SK-N-SH (cell line): ENCODE data around the gene LMOD2.

Experiments used
- CTCF ChIP-seq: fragments of 200-600 bp; sonication (generic); IDR thresholded peaks from 2 replicates; pipeline ENCODE4 v1.6.1; 2017; ENCODE audit warnings: antibody characterized with exemption, mild to moderate bottlenecking, moderate library complexity
- FOXJ3 ChIP-seq: sonication (generic); formaldehyde crosslinking; IDR thresholded peaks from 2 replicates; pipeline ENCODE4 v1.5.1; 2020; ENCODE audit warnings: mild to moderate bottlenecking, missing genetic modification reagents
- GABPA ChIP-seq: IDR thresholded peaks from 2 replicates; pipeline ENCODE4 v1.4.0; 2012; ENCODE audit warnings: low read depth, mild to moderate bottlenecking
- POLR2AphosphoS5 ChIP-seq: IDR thresholded peaks from 2 replicates; pipeline ENCODE4 v1.6.1; 2012; ENCODE audit warnings: low read depth, low read length
- RCOR1 ChIP-seq: fragments of 150-350 bp; IDR thresholded peaks from 2 replicates; pipeline ENCODE4 v1.6.1; 2017; ENCODE audit warnings: antibody characterized with exemption, low read length
- REST ChIP-seq: IDR thresholded peaks from 2 replicates; pipeline ENCODE4 v1.6.1; 2012; ENCODE audit warnings: mild to moderate bottlenecking, low read depth, low read length, moderate library complexity
- RFX5 ChIP-seq: IDR thresholded peaks from 2 replicates; pipeline ENCODE4 v1.6.1; 2012; ENCODE audit warnings: mild to moderate bottlenecking, improper control_type of control experiment, low read length
- SMC3 ChIP-seq: IDR thresholded peaks from 2 replicates; pipeline ENCODE4 v1.6.1; 2012; ENCODE audit warnings: low read depth, low read length, improper control_type of control experiment
- TEAD4 ChIP-seq: IDR thresholded peaks from 2 replicates; pipeline ENCODE4 v1.4.0; 2012; ENCODE audit warnings: mild to moderate bottlenecking, borderline replicate concordance; ENCODE audit not compliant: insufficient read depth

GRCh38 chr7:123687727-123688126 is 32.1 kb downstream of the LMOD2 start:
- no peak for TF ChIP-seq SMC3
- TF ChIP-seq CTCF: no peak
- TF ChIP-seq RCOR1: no peak
- no peak for TF ChIP-seq POLR2AphosphoS5
- TF ChIP-seq TEAD4: no peak
- TF ChIP-seq FOXJ3: no peak
- TF ChIP-seq GABPA: no peak
- TF ChIP-seq RFX5: no peak
- no peak for TF ChIP-seq REST
